Measurements from ENCODE around the gene LEP.
"Not testable (repeated sequence)": the region's sequence is repeated elsewhere in the genome, so short reads cannot be mapped to it uniquely, and the experiment has no call there.

- TF ChIP-seq CTCF (IDR thresholded peaks at IDR 0.05; ENCODE audit: borderline replicate concordance, extremely low read depth, low read length, poor library complexity, severe bottlenecking); EZH2 (IDR thresholded peaks at IDR 0.05; ENCODE audit: borderline replicate concordance, low read depth, low read length, severe bottlenecking): not testable (repeated sequence)
These were observed 39.4 kb downstream of the LEP start for GRCh38 chr7:128280451-128280850.

Data from DND-41 (cell line).